ES-I3 (cell line): ENCODE measurements around the gene FAM222A.

Experiments used
- H3K36me3 ChIP-seq: 2 replicates; pipeline ENCODE4 v1.6.1; 2013; ENCODE audit warnings: mild to moderate bottlenecking, low read length, control low read depth, moderate library complexity; ENCODE audit not compliant: insufficient read depth
- H3K4me1 ChIP-seq: 2 replicates; pipeline ENCODE4 v1.6.1; 2013; ENCODE audit warnings: mild to moderate bottlenecking, control low read depth, low read length; ENCODE audit not compliant: insufficient read depth
- H3K9ac ChIP-seq: 2 replicates; pipeline ENCODE4 v1.6.1; 2013; ENCODE audit warnings: low read depth, mild to moderate bottlenecking, low read length, moderate library complexity
- H3K9me3 ChIP-seq: 2 replicates; pipeline ENCODE4 v1.6.1; 2013; ENCODE audit warnings: mild to moderate bottlenecking, low read length, moderate library complexity; ENCODE audit not compliant: control insufficient read depth, insufficient read depth

The FAM222A gene

DNA sequence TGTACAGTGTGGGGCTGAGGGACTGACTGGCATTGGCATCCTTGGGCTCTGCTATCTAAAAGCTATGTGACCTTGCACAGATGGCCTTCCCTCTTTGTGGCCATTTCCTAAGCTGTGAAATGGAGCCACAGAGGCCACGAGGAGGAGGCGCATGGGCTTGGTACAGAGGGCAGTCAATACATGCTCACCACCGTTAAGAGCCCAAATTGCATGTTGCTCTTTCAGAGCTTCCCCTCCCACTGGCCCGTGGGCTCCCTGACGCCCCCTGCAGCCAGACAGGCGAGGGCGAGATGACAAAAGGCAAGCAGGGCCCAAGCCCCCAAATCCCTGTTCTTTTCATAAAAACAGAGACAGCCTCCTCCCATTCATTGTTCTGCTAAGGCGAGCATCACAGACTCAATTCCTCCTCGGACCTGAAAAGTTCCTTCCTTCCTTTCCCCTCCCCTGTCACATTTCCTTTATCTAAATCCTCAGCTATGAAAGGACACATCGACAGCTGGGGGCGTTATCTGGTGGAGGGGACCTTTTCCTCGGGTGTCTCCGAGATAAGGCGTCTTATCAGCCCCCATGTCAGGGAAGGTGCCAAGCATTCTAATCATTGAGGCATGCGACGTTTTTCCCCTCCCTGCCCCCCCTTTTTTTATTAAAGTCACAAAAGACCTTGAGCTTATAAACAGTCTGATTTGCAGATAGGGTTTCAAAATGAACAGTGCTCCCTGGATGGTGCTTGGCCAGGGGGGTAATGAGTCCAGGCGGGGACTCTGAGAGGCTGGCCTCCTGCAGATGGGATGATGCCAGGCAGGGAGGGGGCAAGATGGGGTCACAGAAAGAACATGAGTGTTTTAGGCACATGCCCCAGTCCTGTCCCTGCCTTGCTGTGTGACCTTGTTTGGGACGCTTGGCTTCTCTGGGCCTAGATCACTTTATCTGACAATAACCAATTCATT is 26.4 kb downstream of the FAM222A start:
- Histone ChIP-seq H3K36me3 (no peaks in the 10 kb centered on the region), H3K9ac (no peak overlapping the region), H3K4me1 (no peaks in the 10 kb centered on the region), H3K9me3 (no peaks in the 10 kb centered on the region)

DNA sequence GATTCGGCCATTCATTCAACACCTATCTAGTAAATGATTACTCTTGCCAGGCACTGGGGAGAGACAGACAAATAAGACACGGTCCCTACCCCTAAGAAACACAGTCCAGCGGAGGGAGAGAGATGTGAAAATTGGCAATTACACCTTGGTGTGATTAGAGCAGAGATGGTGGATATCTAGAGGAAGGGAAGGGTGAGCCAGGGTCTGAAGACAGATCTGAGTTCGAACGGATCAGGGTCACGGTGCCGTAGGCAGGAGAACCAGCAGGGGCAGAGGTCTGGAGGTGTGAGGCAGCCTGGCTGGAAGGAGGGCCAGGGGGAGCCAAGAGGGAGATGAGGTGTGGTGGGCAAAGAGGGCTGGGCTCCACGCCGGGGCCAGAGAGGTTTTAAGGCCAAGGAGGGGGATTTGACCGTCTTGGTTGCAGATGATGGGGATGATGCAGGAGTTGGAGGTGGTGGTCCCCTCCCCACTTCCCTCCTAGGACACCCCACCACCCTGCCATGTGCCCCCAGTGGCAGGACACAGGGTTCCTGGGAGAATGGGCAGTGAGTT is 27.1 kb downstream of the FAM222A start:
- no peak overlapping the region for H3K9ac ChIP-seq
- H3K9me3 ChIP-seq, result no peaks in the 10 kb centered on the region
- no peaks in the 10 kb centered on the region for H3K4me1 ChIP-seq
- no peaks in the 10 kb centered on the region for H3K36me3 ChIP-seq

GRCh38 chr12:109741286-109741969 is 27.8 kb downstream of the FAM222A start:
- no peaks in the 10 kb centered on the region for H3K9me3 ChIP-seq
- H3K4me1 ChIP-seq, result no peaks in the 10 kb centered on the region
- no peak overlapping the region for H3K9ac ChIP-seq
- no peaks in the 10 kb centered on the region for H3K36me3 ChIP-seq

DNA sequence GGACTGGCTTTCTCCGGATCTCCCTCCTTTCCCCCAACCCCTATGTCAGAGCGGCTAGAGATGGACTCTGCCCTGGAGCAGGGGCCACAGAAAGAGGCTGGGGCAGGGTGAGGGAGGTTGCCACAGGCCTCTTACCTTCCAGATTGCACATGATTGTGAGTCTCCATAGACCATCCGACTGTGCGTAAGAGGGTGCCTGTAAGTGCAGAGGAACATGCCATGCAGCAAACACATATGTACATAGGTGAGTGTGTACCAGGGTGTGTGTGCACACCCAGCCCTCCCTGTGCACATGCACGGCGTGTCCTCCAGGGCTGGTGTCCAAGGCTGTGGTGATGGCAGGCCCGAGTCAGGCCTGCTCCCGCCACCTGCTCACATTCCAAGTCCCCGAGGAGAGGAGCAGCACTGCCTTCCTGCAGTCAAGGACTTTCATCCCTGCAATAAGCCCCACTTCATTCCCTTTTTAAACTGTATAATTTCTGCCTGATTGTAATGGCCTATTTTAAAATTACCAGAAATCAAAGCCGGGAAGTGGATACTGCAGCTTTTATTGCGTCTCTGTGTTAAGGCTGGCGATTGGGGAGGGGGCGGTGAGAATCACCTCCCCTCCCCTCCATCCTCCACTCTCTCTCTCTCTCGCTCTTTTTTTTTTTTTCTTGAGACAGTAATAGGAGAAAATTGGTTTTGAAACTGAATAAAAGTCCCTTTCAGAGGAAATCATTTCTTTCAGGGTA is 28.5 kb downstream of the FAM222A start:
- Histone ChIP-seq H3K9ac (no peak overlapping the region), H3K4me1 (no peaks in the 10 kb centered on the region), H3K36me3 (no peaks in the 10 kb centered on the region), H3K9me3 (no peaks in the 10 kb centered on the region)

GRCh38 chr12:109743076-109743910 is 29.7 kb downstream of the FAM222A start:
- Histone ChIP-seq H3K9ac (no peak overlapping the region), H3K36me3 (no peaks in the 10 kb centered on the region), H3K4me1 (no peaks in the 10 kb centered on the region), H3K9me3 (no peaks in the 10 kb centered on the region)

GRCh38 chr12:109744026-109744425 is 30.4 kb downstream of the FAM222A start:
- no peaks in the 10 kb centered on the region for H3K36me3 ChIP-seq
- no peaks in the 10 kb centered on the region for H3K9me3 ChIP-seq
- no peak overlapping the region for H3K9ac ChIP-seq
- no peaks in the 10 kb centered on the region for H3K4me1 ChIP-seq

DNA sequence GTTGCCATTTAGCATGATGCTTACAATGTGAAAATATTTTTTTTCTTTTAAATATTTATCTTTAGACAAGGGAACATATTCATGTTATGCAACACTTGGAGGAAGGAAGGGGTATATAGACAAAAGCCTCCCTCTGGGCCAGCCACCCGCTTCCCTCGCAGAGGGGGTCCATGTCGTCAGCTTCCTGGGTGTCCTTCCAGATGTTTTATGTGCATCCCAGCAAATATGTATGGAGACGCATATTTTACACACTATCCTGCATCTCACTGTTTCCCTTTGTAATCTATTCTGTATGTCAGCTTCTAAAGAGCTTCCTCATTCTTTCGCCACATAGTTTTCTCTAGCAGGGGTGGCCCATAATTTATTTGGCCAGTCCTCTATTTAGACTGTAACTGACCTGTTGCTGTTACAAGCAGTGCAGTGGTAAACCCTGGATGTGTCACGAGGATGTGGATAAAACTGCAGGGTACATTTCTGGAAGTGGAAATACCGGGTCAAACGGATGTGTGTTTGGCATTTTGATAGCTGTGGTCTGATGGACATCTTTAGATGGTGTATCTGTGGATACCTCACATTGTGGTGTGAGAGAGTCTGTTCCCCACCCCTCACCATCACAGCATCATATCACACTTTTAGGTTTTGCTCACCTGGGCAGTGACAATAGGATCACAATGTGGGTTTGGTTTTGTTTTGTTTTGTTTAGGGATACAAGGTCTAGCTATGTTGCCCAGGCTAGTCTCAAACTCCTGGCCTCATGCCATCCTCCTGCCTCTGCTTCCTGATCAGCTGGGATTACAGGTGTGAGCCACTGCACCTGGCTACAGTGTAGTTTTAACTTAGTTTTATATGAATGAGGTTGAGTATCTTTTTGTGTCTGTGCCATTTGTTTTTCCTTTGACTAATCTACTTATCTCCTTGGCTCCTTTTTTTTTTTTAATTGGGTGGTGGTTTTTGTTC is 31.6 kb downstream of the FAM222A start:
- H3K9me3 ChIP-seq, result no peaks in the 10 kb centered on the region
- H3K4me1 ChIP-seq, result no peaks in the 10 kb centered on the region
- no peak overlapping the region for H3K9ac ChIP-seq
- no peaks in the 10 kb centered on the region for H3K36me3 ChIP-seq

DNA sequence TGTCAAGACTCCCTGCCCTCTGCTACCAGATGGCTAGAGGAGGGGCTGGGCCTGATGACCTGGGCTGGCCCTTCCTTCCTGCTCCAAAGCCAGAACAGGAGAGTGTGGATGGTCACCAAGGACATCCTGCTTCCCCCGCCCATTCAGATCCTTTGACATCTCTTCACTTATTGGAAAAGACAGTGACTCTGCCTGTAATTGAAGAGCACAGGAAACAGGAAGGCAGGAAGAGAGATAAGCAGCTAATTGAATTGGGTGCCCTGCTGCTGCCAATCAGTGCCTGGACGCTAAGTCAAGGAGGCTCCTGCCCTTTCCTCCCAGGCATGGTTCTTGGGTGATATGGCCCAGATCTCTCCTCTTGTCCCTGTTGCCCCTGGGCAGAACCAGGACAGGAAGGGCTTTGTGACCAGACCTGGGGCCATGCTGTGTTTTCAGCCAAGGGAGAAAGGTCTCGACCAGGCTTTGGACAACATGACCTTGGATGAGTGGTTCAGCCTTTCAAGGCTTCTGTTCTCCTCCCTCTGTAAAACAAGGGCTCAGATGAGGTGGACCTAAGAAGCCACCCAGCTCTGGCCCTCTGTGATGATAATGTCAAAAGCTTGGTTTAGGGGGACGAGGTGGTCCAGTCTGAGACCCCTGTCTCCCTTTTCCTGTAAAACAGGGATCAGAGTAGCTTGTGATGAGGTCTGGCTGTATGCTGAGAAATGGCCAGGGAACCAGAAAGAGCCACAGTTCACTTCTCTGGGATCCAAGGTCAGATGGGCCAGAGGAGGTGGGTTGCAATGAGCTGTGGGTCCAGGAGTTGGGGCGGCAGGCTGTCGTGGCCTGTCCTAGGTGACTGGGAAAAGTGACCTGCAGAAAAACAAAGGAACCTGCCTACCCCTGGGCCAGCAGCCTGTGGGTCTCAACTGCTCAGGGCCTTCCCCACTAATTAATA is 38.8 kb downstream of the FAM222A start:
- peaks cover 9% of the 10 kb centered on the region; the same call in 1 of the 2 replicates for H3K9me3 ChIP-seq
- no peaks in the 10 kb centered on the region for H3K4me1 ChIP-seq
- no peaks in the 10 kb centered on the region for H3K36me3 ChIP-seq
- no peak overlapping the region for H3K9ac ChIP-seq

DNA sequence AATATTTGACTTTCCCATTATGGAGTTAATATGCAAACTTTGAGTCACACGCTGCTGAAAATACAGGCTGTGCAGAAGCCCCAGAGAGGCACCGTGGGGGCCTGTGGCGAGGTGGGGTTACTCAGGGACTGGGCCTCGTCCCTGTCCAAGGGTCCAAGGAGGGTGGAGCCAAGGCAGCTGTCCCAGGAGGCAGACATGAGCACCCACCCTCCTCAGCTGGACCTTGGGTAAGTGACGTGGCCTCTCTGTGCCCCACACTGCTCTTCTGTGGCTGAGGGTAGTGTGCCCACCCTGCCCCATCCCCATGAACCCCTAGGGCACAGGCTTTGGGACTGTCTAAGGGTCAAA is 39.4 kb downstream of the FAM222A start:
- H3K4me1 ChIP-seq, result 0 out of 2 replicates have a peak, but pooled peaks cover under 1% of the 10 kb centered on the region
- no peaks in the 10 kb centered on the region for H3K36me3 ChIP-seq
- H3K9me3 ChIP-seq, result peaks cover 9% of the 10 kb centered on the region; the same call in 1 of the 2 replicates
- H3K9ac ChIP-seq, result no peak overlapping the region

DNA sequence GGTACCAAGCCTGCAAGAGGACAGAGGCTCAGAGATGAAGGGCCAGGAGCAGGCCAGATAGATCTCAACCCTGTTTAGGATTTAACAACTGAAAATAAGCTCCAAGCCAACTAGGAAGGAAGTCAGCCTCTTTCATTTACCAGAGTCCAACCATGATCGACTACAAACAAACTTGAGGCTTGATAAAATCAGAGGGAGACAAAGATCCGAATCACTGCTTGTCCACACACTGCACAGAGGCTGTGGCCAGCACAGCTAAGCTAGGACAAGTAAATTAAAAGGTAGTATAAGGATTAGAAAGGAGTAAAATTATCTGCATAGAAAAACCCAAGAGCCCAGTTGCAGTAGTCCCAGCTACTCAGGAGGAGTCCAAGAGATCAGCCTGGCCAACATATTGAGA is 40.3 kb downstream of the FAM222A start:
- H3K9me3 ChIP-seq, result peaks cover 9% of the 10 kb centered on the region; the same call in 1 of the 2 replicates
- no peaks in the 10 kb centered on the region for H3K36me3 ChIP-seq
- no peak overlapping the region for H3K9ac ChIP-seq
- H3K4me1 ChIP-seq, result peaks cover 10% of the 10 kb centered on the region; the same call in 1 of the 2 replicates

DNA sequence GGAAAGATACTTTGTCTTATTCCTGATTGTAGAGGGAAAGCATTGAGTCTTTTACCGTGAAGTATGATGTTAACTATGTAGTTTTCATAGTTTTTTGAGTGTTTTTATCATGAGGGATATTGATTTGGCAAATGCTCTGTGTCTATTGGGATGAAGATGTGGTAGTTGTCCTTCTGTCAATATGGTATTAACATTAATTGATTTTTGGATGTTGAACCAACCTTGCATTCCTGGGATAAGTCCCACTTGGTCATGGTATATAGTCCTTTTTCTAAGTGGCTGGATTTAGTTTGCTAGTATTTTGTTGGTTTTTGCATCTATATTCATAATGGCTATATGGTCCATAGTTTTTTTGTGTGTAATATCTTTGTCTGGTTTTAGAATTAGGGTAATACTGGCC is 42.8 kb downstream of the FAM222A start:
- Histone ChIP-seq H3K36me3 (no peaks in the 10 kb centered on the region), H3K9me3 (peaks cover 9% of the 10 kb centered on the region; the same call in 1 of the 2 replicates), H3K9ac (no peak overlapping the region), H3K4me1 (peaks cover 14% of the 10 kb centered on the region; the same call in 1 of the 2 replicates)
